ENCODE data around the gene MN1. TPM values are rescaled to one million over a fixed set of nuclear protein-coding genes. Genes with fewer than 3 reads are reported as not detected.

The MN1 gene
- total and polyA plus RNA-seq, 2 donors (not counting 1 experiment from before 2014, with no cell fraction given): 2.8 to 7.4 TPM

DNA sequence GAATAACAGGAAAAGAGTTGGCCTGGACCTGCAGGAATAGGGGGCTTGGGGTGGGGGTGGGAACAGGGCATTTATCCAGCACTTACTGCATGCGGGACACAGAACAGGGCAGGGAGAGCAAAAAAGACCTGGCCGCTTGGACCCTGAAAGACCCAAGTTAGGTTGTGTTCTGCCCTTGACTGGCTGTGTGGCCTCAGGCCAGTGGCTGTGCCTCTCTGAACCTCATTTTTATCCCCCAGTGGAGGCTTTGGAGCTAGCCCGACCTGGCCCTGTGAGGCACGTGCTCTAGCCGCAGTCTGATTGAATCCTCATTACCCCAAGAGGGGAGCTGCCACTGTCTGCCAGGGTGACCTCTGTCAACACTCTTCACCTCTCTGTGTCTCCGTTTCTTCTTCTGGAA lies 68.7 kb downstream of the MN1 start:
- H3K27me3 ChIP-seq (ENCODE audit: control insufficient read depth, insufficient read depth, low read length): no peaks in the 10 kb centered on the region
- no peaks in the 10 kb centered on the region for H3K9me3 ChIP-seq (ENCODE audit: control insufficient read depth, insufficient read depth, low read depth, low read length)
- no peaks in the 10 kb centered on the region for H4K20me1 ChIP-seq (ENCODE audit: control insufficient read depth, extremely low read depth, insufficient read depth, low read length)
- DNase-seq (ENCODE audit: low read depth in 2 of 2): no peak
- H3K4me3 ChIP-seq (replicated peaks in 1 of 4; ENCODE audit: control extremely low read depth in 1 of 4, insufficient read depth in 1 of 4, low read depth in 3 of 4, low read length in 4 of 4): no peak overlapping the region
- H3K79me2 ChIP-seq (ENCODE audit: control insufficient read depth, insufficient read depth, low read length): no peaks in the 10 kb centered on the region
- H3K4me1 ChIP-seq (ENCODE audit: control insufficient read depth, extremely low read depth, insufficient read depth, low read length): no peaks in the 10 kb centered on the region
- no peak overlapping the region for H3K27ac ChIP-seq (ENCODE audit: insufficient read depth, low read length)
- TF ChIP-seq, protein P1, sequence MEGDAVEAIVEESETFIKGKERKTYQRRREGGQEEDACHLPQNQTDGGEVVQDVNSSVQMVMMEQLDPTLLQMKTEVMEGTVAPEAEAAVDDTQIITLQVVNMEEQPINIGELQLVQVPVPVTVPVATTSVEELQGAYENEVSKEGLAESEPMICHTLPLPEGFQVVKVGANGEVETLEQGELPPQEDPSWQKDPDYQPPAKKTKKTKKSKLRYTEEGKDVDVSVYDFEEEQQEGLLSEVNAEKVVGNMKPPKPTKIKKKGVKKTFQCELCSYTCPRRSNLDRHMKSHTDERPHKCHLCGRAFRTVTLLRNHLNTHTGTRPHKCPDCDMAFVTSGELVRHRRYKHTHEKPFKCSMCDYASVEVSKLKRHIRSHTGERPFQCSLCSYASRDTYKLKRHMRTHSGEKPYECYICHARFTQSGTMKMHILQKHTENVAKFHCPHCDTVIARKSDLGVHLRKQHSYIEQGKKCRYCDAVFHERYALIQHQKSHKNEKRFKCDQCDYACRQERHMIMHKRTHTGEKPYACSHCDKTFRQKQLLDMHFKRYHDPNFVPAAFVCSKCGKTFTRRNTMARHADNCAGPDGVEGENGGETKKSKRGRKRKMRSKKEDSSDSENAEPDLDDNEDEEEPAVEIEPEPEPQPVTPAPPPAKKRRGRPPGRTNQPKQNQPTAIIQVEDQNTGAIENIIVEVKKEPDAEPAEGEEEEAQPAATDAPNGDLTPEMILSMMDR (conservative IDR thresholded peaks at IDR 0.05 in 1 of 2, IDR thresholded peaks at IDR 0.05 in 1 of 2; ENCODE audit: low read depth in 1 of 2, low read length in 2 of 2): no peak
- no peak for TF ChIP-seq EZH2 (IDR thresholded peaks at IDR 0.05; ENCODE audit: low read length, missing control alignments)
- H3K9ac ChIP-seq (ENCODE audit: insufficient read depth, low read length): no peak overlapping the region
- no peaks in the 10 kb centered on the region for H3K36me3 ChIP-seq (ENCODE audit: control insufficient read depth, insufficient read depth, low read length)
- H3K4me2 ChIP-seq (ENCODE audit: extremely low read depth, insufficient read depth, low read length): no peak overlapping the region
- H2AFZ ChIP-seq (ENCODE audit: low read length): no peak overlapping the region

GRCh38 chr22:27732391-27732790 lies 69.2 kb downstream of the MN1 start:
- no peaks in the 10 kb centered on the region for H3K79me2 ChIP-seq (ENCODE audit: control insufficient read depth, insufficient read depth, low read length)
- H3K9me3 ChIP-seq (ENCODE audit: control insufficient read depth, insufficient read depth, low read depth, low read length): no peaks in the 10 kb centered on the region
- H3K4me2 ChIP-seq (ENCODE audit: extremely low read depth, insufficient read depth, low read length): no peak overlapping the region
- no peaks in the 10 kb centered on the region for H3K4me1 ChIP-seq (ENCODE audit: control insufficient read depth, extremely low read depth, insufficient read depth, low read length)
- H3K27me3 ChIP-seq (ENCODE audit: control insufficient read depth, insufficient read depth, low read length): no peaks in the 10 kb centered on the region
- H2AFZ ChIP-seq (ENCODE audit: low read length): no peak overlapping the region
- H3K4me3 ChIP-seq (replicated peaks in 1 of 4; ENCODE audit: control extremely low read depth in 1 of 4, insufficient read depth in 1 of 4, low read depth in 3 of 4, low read length in 4 of 4): no peak overlapping the region
- TF ChIP-seq EZH2 (IDR thresholded peaks at IDR 0.05; ENCODE audit: low read length, missing control alignments): no peak
- no peak overlapping the region for H3K9ac ChIP-seq (ENCODE audit: insufficient read depth, low read length)
- no peak overlapping the region for H3K27ac ChIP-seq (ENCODE audit: insufficient read depth, low read length)
- no peak for DNase-seq (ENCODE audit: low read depth in 2 of 2)
- H4K20me1 ChIP-seq (ENCODE audit: control insufficient read depth, extremely low read depth, insufficient read depth, low read length): no peaks in the 10 kb centered on the region
- no peaks in the 10 kb centered on the region for H3K36me3 ChIP-seq (ENCODE audit: control insufficient read depth, insufficient read depth, low read length)

DNA sequence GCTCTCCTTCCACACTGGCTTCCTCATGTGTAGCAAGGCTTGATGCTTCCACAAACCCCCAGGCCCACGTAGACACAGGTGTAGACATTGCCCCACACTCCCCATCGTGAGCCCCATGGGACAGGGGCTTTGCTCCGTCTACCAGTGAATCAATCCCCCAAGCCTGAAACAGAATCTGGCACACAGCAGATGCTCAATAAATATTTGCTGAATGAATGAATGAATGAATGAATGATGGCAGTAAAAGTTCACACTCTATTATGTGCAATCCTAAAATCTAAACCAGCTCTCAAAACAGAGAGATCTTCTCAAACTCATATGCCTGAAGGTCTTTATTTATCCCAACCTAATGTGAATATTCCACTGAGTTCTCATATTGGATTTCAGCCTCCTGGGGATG lies 69.9 kb downstream of the MN1 start:
- no peak overlapping the region for H3K4me2 ChIP-seq (ENCODE audit: extremely low read depth, insufficient read depth, low read length)
- H3K4me3 ChIP-seq (replicated peaks in 1 of 4; ENCODE audit: control extremely low read depth in 1 of 4, insufficient read depth in 1 of 4, low read depth in 3 of 4, low read length in 4 of 4): no peak overlapping the region
- H3K79me2 ChIP-seq (ENCODE audit: control insufficient read depth, insufficient read depth, low read length): no peaks in the 10 kb centered on the region
- peaks cover 1% of the 10 kb centered on the region for H3K4me1 ChIP-seq (ENCODE audit: control insufficient read depth, extremely low read depth, insufficient read depth, low read length)
- DNase-seq (ENCODE audit: low read depth in 2 of 2): no peak
- no peaks in the 10 kb centered on the region for H3K27me3 ChIP-seq (ENCODE audit: control insufficient read depth, insufficient read depth, low read length)
- H4K20me1 ChIP-seq (ENCODE audit: control insufficient read depth, extremely low read depth, insufficient read depth, low read length): no peaks in the 10 kb centered on the region
- H3K9ac ChIP-seq (ENCODE audit: insufficient read depth, low read length): no peak overlapping the region
- TF ChIP-seq EZH2 (IDR thresholded peaks at IDR 0.05; ENCODE audit: low read length, missing control alignments): no peak
- TF ChIP-seq, protein P1 (conservative IDR thresholded peaks at IDR 0.05 in 1 of 2, IDR thresholded peaks at IDR 0.05 in 1 of 2; ENCODE audit: low read depth in 1 of 2, low read length in 2 of 2): no peak
- no peak overlapping the region for H3K27ac ChIP-seq (ENCODE audit: insufficient read depth, low read length)
- no peaks in the 10 kb centered on the region for H3K9me3 ChIP-seq (ENCODE audit: control insufficient read depth, insufficient read depth, low read depth, low read length)
- H3K36me3 ChIP-seq (ENCODE audit: control insufficient read depth, insufficient read depth, low read length): no peaks in the 10 kb centered on the region
- no peak overlapping the region for H2AFZ ChIP-seq (ENCODE audit: low read length)
